K562 treated with DMSO at 1 percent for 24 hours (cell line): ENCODE measurements around the gene HAPSTR1. TPM values are rescaled to one million over a fixed set of nuclear protein-coding genes. Genes with fewer than 3 reads are reported as not detected.

Source experiments
- total RNA-seq: library from RNA; unstranded; fragments of 300-600 nt; gene quantifications from 2 replicates; pipeline ENCODE4 v1.2.3, GENCODE V29; 2022; ENCODE audit warnings: low read depth; ENCODE audit not compliant: insufficient read depth

HAPSTR1 gene
- 12.6 and 14.4 TPM in 2 replicates for total RNA-seq

GRCh38 chr16:9090960-9091866, at the start of gene HAPSTR1:
Gene HAPSTR1 (plus strand): TSS chr16:9091644. CDS start chr16:9092045, 401 bp downstream.

Other genes with a start within 250 kb of the HAPSTR1 start
- 181 and 205 TPM in 2 replicates for gene CARHSP1, start 222.6 kb upstream of the HAPSTR1 start, total RNA-seq
- gene LITAFD, start 209.3 kb upstream of the HAPSTR1 start, total RNA-seq = not detected in 2 replicates
- gene USP7, start 127.7 kb upstream of the HAPSTR1 start, total RNA-seq = 28.9 and 29.3 TPM in 2 replicates